Right lobe of liver (tissue), 4 donors: ENCODE data around the gene NKX2-2.

ENCODE experiments used
- POLR2A ChIP-seq: fragments of 450-650 bp; IDR thresholded peaks from one replicate; pipeline ENCODE4 v1.6.1; 2017; ENCODE audit warnings: antibody characterized with exemption, mild to moderate bottlenecking
- TF ChIP-seq, protein P1 (sequence below), 4 donors: fragments of 200-600 bp in 3 of 4; fragments of 450-650 bp in 1 of 4; IDR thresholded peaks; one replicate each; pipeline versions ENCODE4 v1.5.1 to v1.8.0; 2016 to 2022; ENCODE audit warnings: antibody characterized with exemption in 4 of 4, mild to moderate bottlenecking in 2 of 4
- donor health status: DM: no; HTN: no; CAD: no.
- donor health status: DM: no; HTN: no; CAD: no.
- donor health status: DM: no; HTN: yes; CAD: no.

DNA sequence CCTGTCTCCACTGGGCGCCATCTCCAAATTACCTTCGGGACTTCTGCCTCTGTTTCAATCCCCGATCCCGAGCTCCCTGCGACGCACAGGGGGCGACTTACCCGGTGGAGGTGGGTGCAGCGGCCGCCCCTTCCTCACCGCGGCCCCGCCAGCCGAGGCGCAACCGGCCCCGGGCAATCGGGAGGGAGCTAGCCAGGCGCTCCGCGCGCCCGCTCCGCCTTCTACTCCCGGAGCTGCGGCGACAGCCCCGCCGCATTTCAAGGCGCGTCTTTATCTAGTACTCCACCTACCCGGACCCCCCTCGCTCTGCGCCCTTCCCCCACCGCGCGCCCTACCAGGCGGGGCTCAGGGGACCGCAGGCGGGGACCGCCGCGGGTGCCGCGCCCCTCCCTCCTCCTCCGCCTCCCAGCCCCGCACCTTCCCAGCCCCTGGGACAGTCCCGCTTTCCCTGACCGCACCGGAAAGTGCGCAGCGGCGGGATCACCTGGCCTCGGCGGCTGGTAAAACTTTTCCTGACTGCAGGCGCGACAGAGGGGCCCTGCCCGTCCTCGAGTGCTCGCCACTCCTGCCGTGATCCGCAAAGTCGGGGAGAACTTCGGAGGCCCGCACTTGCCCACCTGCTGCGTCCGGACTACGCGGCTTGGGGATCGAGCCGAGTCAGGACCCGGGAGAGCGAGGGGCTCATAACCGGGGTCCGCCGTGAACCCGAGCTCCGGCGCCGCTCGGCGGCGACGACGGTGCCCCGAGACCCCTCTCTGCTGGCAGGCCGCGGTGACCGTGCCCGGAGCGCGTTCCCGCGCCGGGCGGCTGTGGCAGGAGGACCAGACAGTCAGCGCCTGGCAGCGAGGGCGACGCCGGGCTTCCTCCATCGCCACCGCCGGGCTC is 8.0 kb upstream of the NKX2-2 start:
- TF ChIP-seq, protein P1, sequence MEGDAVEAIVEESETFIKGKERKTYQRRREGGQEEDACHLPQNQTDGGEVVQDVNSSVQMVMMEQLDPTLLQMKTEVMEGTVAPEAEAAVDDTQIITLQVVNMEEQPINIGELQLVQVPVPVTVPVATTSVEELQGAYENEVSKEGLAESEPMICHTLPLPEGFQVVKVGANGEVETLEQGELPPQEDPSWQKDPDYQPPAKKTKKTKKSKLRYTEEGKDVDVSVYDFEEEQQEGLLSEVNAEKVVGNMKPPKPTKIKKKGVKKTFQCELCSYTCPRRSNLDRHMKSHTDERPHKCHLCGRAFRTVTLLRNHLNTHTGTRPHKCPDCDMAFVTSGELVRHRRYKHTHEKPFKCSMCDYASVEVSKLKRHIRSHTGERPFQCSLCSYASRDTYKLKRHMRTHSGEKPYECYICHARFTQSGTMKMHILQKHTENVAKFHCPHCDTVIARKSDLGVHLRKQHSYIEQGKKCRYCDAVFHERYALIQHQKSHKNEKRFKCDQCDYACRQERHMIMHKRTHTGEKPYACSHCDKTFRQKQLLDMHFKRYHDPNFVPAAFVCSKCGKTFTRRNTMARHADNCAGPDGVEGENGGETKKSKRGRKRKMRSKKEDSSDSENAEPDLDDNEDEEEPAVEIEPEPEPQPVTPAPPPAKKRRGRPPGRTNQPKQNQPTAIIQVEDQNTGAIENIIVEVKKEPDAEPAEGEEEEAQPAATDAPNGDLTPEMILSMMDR (IDR thresholded peaks at IDR 0.05): no peak
- TF ChIP-seq POLR2A: no peak
